Lower lobe of right lung (tissue), 2 donors: ENCODE data around the gene IL3. TPM values are rescaled to one million over a fixed set of nuclear protein-coding genes. Genes with fewer than 3 reads are reported as not detected.

Source experiments
- ATAC-seq, 2 donors: fragments of 200-7000 bp; cut with Tn5 transposase; one replicate each; pipeline ENCODE4 v1.9.1; 2020 to 2022; ENCODE audit warnings: mild to moderate bottlenecking in 2 of 2, moderate library complexity in 2 of 2
- DNase-seq: peaks from one replicate; pipeline ENCODE4 v3.0.0-alpha.2; 2020
- H3K27ac ChIP-seq: fragments of 200-600 bp; one replicate; pipeline ENCODE4 v1.8.0; 2022
- H3K27me3 ChIP-seq: fragments of 200-600 bp; one replicate; pipeline ENCODE4 v1.8.0; 2022; ENCODE audit warnings: low read depth
- H3K36me3 ChIP-seq: fragments of 200-600 bp; one replicate; pipeline ENCODE4 v1.8.0; 2022; ENCODE audit warnings: mild to moderate bottlenecking
- H3K4me1 ChIP-seq: fragments of 200-600 bp; one replicate; pipeline ENCODE4 v1.8.0; 2022
- H3K4me3 ChIP-seq: fragments of 200-600 bp; one replicate; pipeline ENCODE4 v1.8.0; 2022; ENCODE audit warnings: mild to moderate bottlenecking
- H3K9me3 ChIP-seq: fragments of 200-600 bp; one replicate; pipeline ENCODE4 v1.8.0; 2022
- intact Hi-C: fragments of 100-400 bp; cut with DNase I; formaldehyde crosslinking; loops from one replicate; pipeline ENCODE4 v1.11.0; 2022
- total RNA-seq: library from RNA; stranded (reverse); fragmentation: NEBNext Ultra II Directional; extraction: Animal tissue kit (Norgen Biotek cat#: 25700); gene quantifications from one replicate; pipeline ENCODE4 v1.2.1, GENCODE V29; 2021
- TF ChIP-seq, protein P1 (sequence below): fragments of 200-600 bp; IDR thresholded peaks from one replicate; pipeline ENCODE4 v1.8.0; 2022; ENCODE audit warnings: antibody characterized with exemption, mild to moderate bottlenecking
- donor health status: DM: no; HTN: yes; CAD: no; lungs with severe emphysema.

Gene IL3
- total RNA-seq, 1 donor from 2014 or later: not detected

GRCh38 chr5:132076202-132076830, 15.9 kb downstream of the IL3 start:
- TF ChIP-seq, protein P1, sequence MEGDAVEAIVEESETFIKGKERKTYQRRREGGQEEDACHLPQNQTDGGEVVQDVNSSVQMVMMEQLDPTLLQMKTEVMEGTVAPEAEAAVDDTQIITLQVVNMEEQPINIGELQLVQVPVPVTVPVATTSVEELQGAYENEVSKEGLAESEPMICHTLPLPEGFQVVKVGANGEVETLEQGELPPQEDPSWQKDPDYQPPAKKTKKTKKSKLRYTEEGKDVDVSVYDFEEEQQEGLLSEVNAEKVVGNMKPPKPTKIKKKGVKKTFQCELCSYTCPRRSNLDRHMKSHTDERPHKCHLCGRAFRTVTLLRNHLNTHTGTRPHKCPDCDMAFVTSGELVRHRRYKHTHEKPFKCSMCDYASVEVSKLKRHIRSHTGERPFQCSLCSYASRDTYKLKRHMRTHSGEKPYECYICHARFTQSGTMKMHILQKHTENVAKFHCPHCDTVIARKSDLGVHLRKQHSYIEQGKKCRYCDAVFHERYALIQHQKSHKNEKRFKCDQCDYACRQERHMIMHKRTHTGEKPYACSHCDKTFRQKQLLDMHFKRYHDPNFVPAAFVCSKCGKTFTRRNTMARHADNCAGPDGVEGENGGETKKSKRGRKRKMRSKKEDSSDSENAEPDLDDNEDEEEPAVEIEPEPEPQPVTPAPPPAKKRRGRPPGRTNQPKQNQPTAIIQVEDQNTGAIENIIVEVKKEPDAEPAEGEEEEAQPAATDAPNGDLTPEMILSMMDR: no peak
- ATAC-seq: no peak
- intact Hi-C loops: no loop called here
- H3K4me1 ChIP-seq: peaks cover 31% of the 10 kb centered on the region
- H3K9me3 ChIP-seq: no peaks in the 10 kb centered on the region
- H3K27me3 ChIP-seq: no peaks in the 10 kb centered on the region
- H3K36me3 ChIP-seq: no peaks in the 10 kb centered on the region
- peak overlapping the region; percentile 51 for H3K27ac ChIP-seq
- no peak for DNase-seq
- no peak overlapping the region for H3K4me3 ChIP-seq

DNA sequence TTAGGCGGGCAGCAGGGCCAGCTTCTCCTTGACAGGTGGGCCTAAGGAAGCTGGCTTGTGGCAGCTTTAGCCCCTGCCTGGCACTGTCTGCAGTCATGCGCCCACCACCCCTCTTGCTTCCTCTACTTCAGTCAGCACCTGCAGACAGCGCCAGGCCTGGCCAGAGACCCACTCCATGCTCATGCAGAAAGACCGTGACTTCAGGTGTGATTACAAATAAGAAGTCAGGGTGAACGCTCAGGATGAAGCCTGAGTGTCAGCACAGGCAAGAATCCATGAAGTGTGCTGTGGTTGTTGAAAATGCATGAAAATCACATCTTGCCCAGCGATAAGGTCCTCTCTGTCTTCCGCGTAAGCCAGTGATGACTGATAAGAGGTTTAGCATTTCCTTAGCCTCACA, 16.5 kb downstream of the IL3 start:
- intact Hi-C loops: no loop called here
- no peak for ATAC-seq

DNA sequence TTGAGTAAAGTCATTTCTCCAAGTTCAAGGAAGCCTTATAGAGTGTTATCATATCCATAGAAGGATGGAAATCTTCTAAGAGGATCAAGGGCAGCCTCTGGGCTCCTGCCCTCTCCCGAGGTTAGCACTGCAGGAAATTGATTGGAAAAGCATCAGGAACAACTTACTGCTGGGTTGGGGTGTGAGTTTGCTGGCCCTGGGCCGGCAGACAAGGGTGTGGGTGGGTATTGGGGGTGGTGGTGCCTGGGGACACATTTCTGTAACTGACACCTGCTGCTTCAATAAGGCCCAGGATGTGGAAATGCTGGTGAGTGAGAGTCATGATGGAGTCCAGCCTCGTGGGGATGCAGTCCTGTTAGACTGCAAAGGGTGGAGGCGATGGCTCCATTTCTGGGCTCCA, 18.6 kb downstream of the IL3 start:
- Histone ChIP-seq H3K4me3 (no peak overlapping the region), H3K9me3 (no peaks in the 10 kb centered on the region), H3K27me3 (no peaks in the 10 kb centered on the region), H3K4me1 (peaks cover 5% of the 10 kb centered on the region), H3K27ac (no peak overlapping the region), H3K36me3 (no peaks in the 10 kb centered on the region)
- DNase-seq: peak; percentile 7
- ATAC-seq: no peak
- TF ChIP-seq, protein P1: no peak
- intact Hi-C loops: no loop called here

More for the DNA sequence above, 16.5 kb downstream of the IL3 start:
- TF ChIP-seq, protein P1: no peak
- H3K4me1 ChIP-seq: peaks cover 25% of the 10 kb centered on the region
- H3K4me3 ChIP-seq: no peak overlapping the region
- H3K27me3 ChIP-seq: no peaks in the 10 kb centered on the region
- DNase-seq: no peak
- H3K27ac ChIP-seq: peak overlapping the region; percentile 51
- H3K9me3 ChIP-seq: no peaks in the 10 kb centered on the region
- no peaks in the 10 kb centered on the region for H3K36me3 ChIP-seq

GRCh38 chr5:132079619-132080018, 19.2 kb downstream of the IL3 start:
- Histone ChIP-seq H3K27ac (no peak overlapping the region), H3K36me3 (no peaks in the 10 kb centered on the region), H3K4me3 (no peak overlapping the region), H3K4me1 (peaks cover 5% of the 10 kb centered on the region), H3K9me3 (no peaks in the 10 kb centered on the region), H3K27me3 (no peaks in the 10 kb centered on the region)
- no peak for ATAC-seq
- TF ChIP-seq, protein P1: no peak
- DNase-seq: no peak
- intact Hi-C loops: no loop called here

- intact Hi-C loops: no loop called here
- no peaks in the 10 kb centered on the region for H3K36me3 ChIP-seq
- no peaks in the 10 kb centered on the region for H3K9me3 ChIP-seq
- TF ChIP-seq, protein P1: no peak
- H3K27me3 ChIP-seq: no peaks in the 10 kb centered on the region
- H3K4me3 ChIP-seq: no peak overlapping the region
- no peak for ATAC-seq
- no peak for DNase-seq
- no peak overlapping the region for H3K27ac ChIP-seq
- H3K4me1 ChIP-seq: peaks cover 10% of the 10 kb centered on the region
Observed at GRCh38 chr5:132080595-132080994, 20.1 kb downstream of the IL3 start.
